ENCODE results near the gene FASN.
"Not testable (repeated sequence)": the region's sequence is repeated elsewhere in the genome, so short reads cannot be mapped to it uniquely, and the experiment has no call there.

The FASN gene

GRCh38 chr17:82043507-82043906, 54.5 kb downstream of the FASN start:
- no peak for DNase-seq (ENCODE audit: low read depth, low spot score)

GRCh38 chr17:82042649-82043048, 55.4 kb downstream of the FASN start:
- DNase-seq (ENCODE audit: low read depth, low spot score), result no peak

GRCh38 chr17:82041144-82041814, 56.8 kb downstream of the FASN start:
- no peak for DNase-seq (ENCODE audit: low read depth, low spot score)

GRCh38 chr17:82039695-82040299, 58.2 kb downstream of the FASN start:
- DNase-seq (ENCODE audit: low read depth, low spot score), result no peak

GRCh38 chr17:82038796-82039409, 59.1 kb downstream of the FASN start:
- not testable (repeated sequence) for DNase-seq (ENCODE audit: low read depth, low spot score)

- DNase-seq (ENCODE audit: low read depth, low spot score), result no peak
Observed at GRCh38 chr17:82037889-82038195, 60.2 kb downstream of the FASN start.

GRCh38 chr17:82037092-82037888, 60.7 kb downstream of the FASN start, which contains the start of gene DCXR:
Gene DCXR (minus strand): TSS chr17:82037697. CDS start chr17:82037682, 15 bp downstream.
- DNase-seq (ENCODE audit: low read depth, low spot score), result peak; percentile 64

- DNase-seq (ENCODE audit: low read depth, low spot score), result no peak
Observed at GRCh38 chr17:82036634-82037091, 61.4 kb downstream of the FASN start.

GRCh38 chr17:82035956-82036633, 61.9 kb downstream of the FASN start:
- no peak for DNase-seq (ENCODE audit: low read depth, low spot score)

- DNase-seq (ENCODE audit: low read depth, low spot score), result no peak
Observed at GRCh38 chr17:82035488-82035887, 62.5 kb downstream of the FASN start.

- DNase-seq (ENCODE audit: low read depth, low spot score), result no peak
Observed at GRCh38 chr17:82034371-82035011, 63.5 kb downstream of the FASN start.

- no peak for DNase-seq (ENCODE audit: low read depth, low spot score)
Observed at GRCh38 chr17:82033359-82034085, 64.5 kb downstream of the FASN start.

GRCh38 chr17:82031885-82032627, 66.0 kb downstream of the FASN start:
- no peak for DNase-seq (ENCODE audit: low read depth, low spot score)

- DNase-seq (ENCODE audit: low read depth, low spot score), result no peak
Observed at GRCh38 chr17:82031303-82031884, 66.6 kb downstream of the FASN start, which contains the start of gene RAC3. Gene RAC3 (plus strand): TSS chr17:82031678. CDS start chr17:82031762, 84 bp downstream.

GRCh38 chr17:82030470-82031302, 67.3 kb downstream of the FASN start:
- no peak for DNase-seq (ENCODE audit: low read depth, low spot score)

GRCh38 chr17:82029990-82030469, 68.0 kb downstream of the FASN start:
- DNase-seq (ENCODE audit: low read depth, low spot score), result no peak

GRCh38 chr17:82029391-82029790, 68.6 kb downstream of the FASN start:
- no peak for DNase-seq (ENCODE audit: low read depth, low spot score)

GRCh38 chr17:82028966-82029365, 69.1 kb downstream of the FASN start:
- DNase-seq (ENCODE audit: low read depth, low spot score), result no peak

All from iPS DF 19.7 (cell line).